ENCODE results near the gene FOXK1. TPM values are rescaled to one million over a fixed set of nuclear protein-coding genes. Genes with fewer than 3 reads are reported as not detected.

The FOXK1 gene
- total and polyA plus RNA-seq, 2 experiments from 2014 or later = 2.3 to 12.7 TPM

GRCh38 chr7:4805110-4805983, 123.3 kb downstream of the FOXK1 start:
- Histone ChIP-seq H3K4me1 (ENCODE audit: insufficient read depth) (peaks cover 3% of the 10 kb centered on the region; the same call in 1 of the 2 replicates), H3F3A (replicated peaks; ENCODE audit: low read depth) (no peaks in the 10 kb centered on the region), H3K27ac (ENCODE audit: low read depth) (no peak overlapping the region), H2AFZ (no peak overlapping the region), H3K4me2 (no peak overlapping the region), H3K9me2 (ENCODE audit: insufficient read depth) (no peaks in the 10 kb centered on the region), H4K20me1 (replicated peaks; ENCODE audit: insufficient read depth) (no peaks in the 10 kb centered on the region), H3K4me3 (no peak overlapping the region), H3K79me2 (replicated peaks; ENCODE audit: insufficient read depth) (no peaks in the 10 kb centered on the region), H3K27me3 (ENCODE audit: insufficient read depth) (no peaks in the 10 kb centered on the region), H3K36me3 (ENCODE audit: insufficient read depth) (no peaks in the 10 kb centered on the region)
- Mint-ChIP-seq H3K36me3 (ENCODE audit: low read depth) (no peaks in the 10 kb centered on the region; the same call in 2 of the 3 replicates), H3K4me3 (no peak overlapping the region), H3K27me3 (ENCODE audit: insufficient read depth, low read depth, poor library complexity) (peaks cover 9% of the 10 kb centered on the region), H3K27ac (no peak overlapping the region), H3K9me3 (no peaks in the 10 kb centered on the region), H3K4me1 (peaks cover 5% of the 10 kb centered on the region)
- no peak for DNase-seq (ENCODE audit: low spot score)
- TF ChIP-seq POLR2AphosphoS5 (IDR thresholded peaks at IDR 0.05; ENCODE audit: low read depth) (no peak), ZNF114 (CRISPR knock-in tag; IDR thresholded peaks at IDR 0.05) (no peak), CREB1 (CRISPR knock-in tag; IDR thresholded peaks at IDR 0.05; ENCODE audit: low read depth) (no peak), REST (IDR thresholded peaks at IDR 0.05; ENCODE audit: unreplicated experiment) (no peak), ETS1 (IDR thresholded peaks at IDR 0.05) (no peak), ZNF331 (CRISPR knock-in tag; IDR thresholded peaks at IDR 0.05; ENCODE audit: low read depth) (no peak), CTCF (conservative IDR thresholded peaks at IDR 0.05; ENCODE audit: low read depth in 2 of 2) (no peak), EZH2 (IDR thresholded peaks at IDR 0.05; ENCODE audit: low read depth, unreplicated experiment) (no peak), JUNB (IDR thresholded peaks at IDR 0.05; ENCODE audit: unreplicated experiment) (no peak), STAT1 (IDR thresholded peaks at IDR 0.05; ENCODE audit: unreplicated experiment) (no peak), EZH2phosphoT487 (IDR thresholded peaks at IDR 0.05; ENCODE audit: unreplicated experiment) (no peak), NANOG (IDR thresholded peaks at IDR 0.05; ENCODE audit: borderline replicate concordance) (no peak), ZNF462 (CRISPR knock-in tag; IDR thresholded peaks at IDR 0.05) (no peak)
- ATAC-seq = no peak
